HEK293T (cell line): ENCODE results near the gene FCN3.
A peak's percentile ranks its signal among the peaks of the same experiment; 100 is the strongest.

Source experiments
- CTCF ChIA-PET: fragments of 350-600 bp; formaldehyde crosslinking; extraction: SDS; loops from one replicate; lab custom pipeline; 2021; ENCODE audit warnings: antibody characterized with exemption, inconsistent platforms; lab: Yijun Ruan, JAX
- POLR2A ChIA-PET: fragments of 350-600 bp; formaldehyde crosslinking; extraction: SDS; loops from one replicate; lab custom pipeline; 2020; ENCODE audit warnings: antibody characterized with exemption, inconsistent platforms; lab: Yijun Ruan, JAX
- DNase-seq: peaks from one replicate; pipeline ENCODE4 v3.0.0; 2012; ENCODE audit warnings: mixed read lengths; ENCODE audit errors: extremely low spot score
- ARNT ChIP-seq: fragments of 450-650 bp; IDR thresholded peaks from 2 replicates; pipeline ENCODE4 v1.6.1; 2017; ENCODE audit warnings: mild to moderate bottlenecking
- BHLHE40 ChIP-seq: fragments of 450-650 bp; IDR thresholded peaks from 2 replicates; pipeline ENCODE4 v1.6.1; 2016; ENCODE audit warnings: mild to moderate bottlenecking, moderate library complexity, borderline replicate concordance
- CTBP1 ChIP-seq: fragments of 450-650 bp; IDR thresholded peaks from 2 replicates; pipeline ENCODE4 v1.6.1; 2016; ENCODE audit warnings: borderline replicate concordance
- ELF4 ChIP-seq: fragments of 450-650 bp; IDR thresholded peaks from 2 replicates; pipeline ENCODE4 v1.6.1; 2017; ENCODE audit warnings: antibody characterized with exemption
- FOXA1 ChIP-seq: fragments of 450-650 bp; IDR thresholded peaks from 2 replicates; pipeline ENCODE4 v1.6.1; 2016; ENCODE audit warnings: mild to moderate bottlenecking
- FOXK2 ChIP-seq: fragments of 450-650 bp; IDR thresholded peaks from 2 replicates; pipeline ENCODE4 v1.6.1; 2016; ENCODE audit warnings: mild to moderate bottlenecking
- FOXM1 ChIP-seq: fragments of 450-650 bp; IDR thresholded peaks from 2 replicates; pipeline ENCODE4 v1.6.1; 2017; ENCODE audit warnings: mild to moderate bottlenecking, borderline replicate concordance
- HDGF ChIP-seq: fragments of 450-650 bp; IDR thresholded peaks from 2 replicates; pipeline ENCODE4 v1.6.1; 2017; ENCODE audit warnings: antibody characterized with exemption, borderline replicate concordance
- L3MBTL2 ChIP-seq: fragments of 450-650 bp; conservative IDR thresholded peaks from 2 replicates; pipeline ENCODE4 v1.6.1; 2016; ENCODE audit warnings: mild to moderate bottlenecking
- LEF1 ChIP-seq: fragments of 450-650 bp; IDR thresholded peaks from 2 replicates; pipeline ENCODE4 v1.6.1; 2017; ENCODE audit warnings: mild to moderate bottlenecking, borderline replicate concordance
- NFRKB ChIP-seq: fragments of 450-650 bp; IDR thresholded peaks from 2 replicates; pipeline ENCODE4 v1.6.1; 2016; ENCODE audit warnings: mild to moderate bottlenecking, moderate library complexity
- PKNOX1 ChIP-seq: fragments of 450-650 bp; IDR thresholded peaks from 2 replicates; pipeline ENCODE4 v1.6.1; 2016
- SP1 ChIP-seq: fragments of 450-650 bp; IDR thresholded peaks from 2 replicates; pipeline ENCODE4 v1.6.1; 2017
- SUZ12 ChIP-seq: fragments of 450-650 bp; IDR thresholded peaks from 2 replicates; pipeline ENCODE4 v1.6.1; 2016; ENCODE audit warnings: mild to moderate bottlenecking
- TARDBP ChIP-seq: fragments of 450-650 bp; IDR thresholded peaks from 2 replicates; pipeline ENCODE4 v1.6.1; 2016
- ZNF384 ChIP-seq: fragments of 450-650 bp; IDR thresholded peaks from 2 replicates; pipeline ENCODE4 v1.6.1; 2016

The FCN3 gene

GRCh38 chr1:27383039-27383605, 8.5 kb upstream of the FCN3 start, which contains the start of gene CD164L2:
Gene CD164L2, minus strand, starts transcription at chr1:27383333. Its CDS starts 94 bp downstream, at chr1:27383239.
- DNase-seq: peak; percentile 49
- TF ChIP-seq L3MBTL2 (no peak), FOXK2 (no peak), BHLHE40 (no peak), CTBP1 (no peak), PKNOX1 (no peak), ARNT (no peak), HDGF (no peak), SUZ12 (no peak), FOXA1 (no peak), SP1 (no peak), ELF4 (no peak), FOXM1 (no peak), NFRKB (no peak), ZNF384 (no peak), LEF1 (no peak), TARDBP (no peak)
- POLR2A ChIA-PET: interaction anchor here (1.9 kb wide), 1 partner anchor 17 kb away, joined by 13 read pairs; the partner anchor contains the start of gene MAP3K6
- CTCF ChIA-PET: interaction anchor here (0.6 to 2.6 kb wide), 3 partner anchors 17 to 155 kb away, joined by 5 to 8 read pairs (median 7); partner anchors contain the start of gene MAP3K6

GRCh38 chr1:27381969-27382762, 7.5 kb upstream of the FCN3 start:
- TF ChIP-seq TARDBP: no peak
- no peak for TF ChIP-seq FOXK2
- TF ChIP-seq BHLHE40: no peak
- no peak for TF ChIP-seq PKNOX1
- no peak for TF ChIP-seq SUZ12
- no peak for TF ChIP-seq ZNF384
- TF ChIP-seq HDGF: no peak
- no peak for TF ChIP-seq SP1
- TF ChIP-seq ARNT: no peak
- no peak for TF ChIP-seq ELF4
- TF ChIP-seq L3MBTL2: no peak
- no peak for TF ChIP-seq NFRKB
- no peak for TF ChIP-seq FOXA1
- TF ChIP-seq CTBP1: no peak
- TF ChIP-seq LEF1: no peak
- TF ChIP-seq FOXM1: no peak
- ChIA-PET CTCF (interaction anchor here (1.4 to 2.6 kb wide), 2 partner anchors 16 to 25 kb away, joined by 5 to 8 read pairs; partner anchors contain the start of gene MAP3K6), POLR2A (interaction anchor here (1.9 kb wide), 1 partner anchor 16 kb away, joined by 13 read pairs; the partner anchor contains the start of gene MAP3K6)
- no peak for DNase-seq

- POLR2A ChIA-PET: no interaction called here
- DNase-seq: no peak
- no peak for TF ChIP-seq CTBP1
- no peak for TF ChIP-seq FOXM1
- no peak for TF ChIP-seq ZNF384
- no peak for TF ChIP-seq BHLHE40
- TF ChIP-seq FOXA1: no peak
- TF ChIP-seq HDGF: no peak
- no peak for TF ChIP-seq PKNOX1
- TF ChIP-seq L3MBTL2: no peak
- TF ChIP-seq ARNT: no peak
- no peak for TF ChIP-seq TARDBP
- no peak for TF ChIP-seq LEF1
- TF ChIP-seq ELF4: no peak
- no peak for TF ChIP-seq SUZ12
- CTCF ChIA-PET: interaction anchor here (1.4 kb wide), 1 partner anchor 24 kb away, joined by 5 read pairs; no protein-coding TSS in a partner anchor
These were observed 6.4 kb upstream of the FCN3 start for GRCh38 chr1:27380766-27381733.

- POLR2A ChIA-PET: no interaction called here
- DNase-seq: no peak
- CTCF ChIA-PET: no interaction called here
- TF ChIP-seq SUZ12 (no peak), NFRKB (no peak), CTBP1 (no peak), BHLHE40 (no peak), FOXM1 (no peak), PKNOX1 (no peak), FOXA1 (no peak), ELF4 (no peak), TARDBP (no peak)
These were observed 5.6 kb upstream of the FCN3 start for GRCh38 chr1:27380224-27380623.
